Tibial nerve (tissue), 4 donors: ENCODE data around the gene SMTNL2.

Source experiments
- CTCF ChIP-seq, 5 experiments: fragments of 200-600 bp in 3 of 5; fragments of 450-650 bp in 2 of 5; sonication (generic) in 3 of 5; IDR thresholded peaks; one replicate each; pipeline ENCODE4 v1.5.1; 2016 to 2019; ENCODE audit warnings: antibody characterized with exemption in 5 of 5, mild to moderate bottlenecking in 3 of 5, moderate library complexity in 2 of 5
- EP300 ChIP-seq, 2 donors: sonication (generic); formaldehyde crosslinking; IDR thresholded peaks; one replicate each; pipeline ENCODE4 v1.6.1; 2017; ENCODE audit warnings: antibody characterized with exemption in 2 of 2, mild to moderate bottlenecking in 1 of 2
- POLR2A ChIP-seq, 2 donors: fragments of 450-650 bp; IDR thresholded peaks; one replicate each; pipeline ENCODE4 v1.6.1; 2017; ENCODE audit warnings: antibody characterized with exemption in 2 of 2, mild to moderate bottlenecking in 2 of 2, moderate library complexity in 2 of 2

GRCh38 chr17:4542726-4543191 lies 41.6 kb upstream of the SMTNL2 start:
- TF ChIP-seq CTCF (IDR thresholded peaks at IDR 0.05) (no peak), POLR2A (IDR thresholded peaks at IDR 0.05) (no peak), EP300 (IDR thresholded peaks at IDR 0.05) (no peak)
